LNCaP clone FGC (cell line): Measurements from ENCODE around the gene NHERF1.

ENCODE experiments used
- DNase-seq: peaks from one replicate; pipeline ENCODE4 v3.0.0-alpha.2; 2011; ENCODE audit warnings: low read depth
- H3K4me3 ChIP-seq: 2 replicates; pipeline ENCODE4 v1.5.1; 2011; ENCODE audit warnings: mild to moderate bottlenecking, low read depth, low read length, control low read depth
- TF ChIP-seq, protein P1 (sequence below): IDR thresholded peaks from 2 replicates; pipeline ENCODE4 v1.5.1; 2012; ENCODE audit warnings: mild to moderate bottlenecking; ENCODE audit not compliant: control insufficient read depth, insufficient read depth; ENCODE audit errors: extremely low read depth

Gene NHERF1

DNA sequence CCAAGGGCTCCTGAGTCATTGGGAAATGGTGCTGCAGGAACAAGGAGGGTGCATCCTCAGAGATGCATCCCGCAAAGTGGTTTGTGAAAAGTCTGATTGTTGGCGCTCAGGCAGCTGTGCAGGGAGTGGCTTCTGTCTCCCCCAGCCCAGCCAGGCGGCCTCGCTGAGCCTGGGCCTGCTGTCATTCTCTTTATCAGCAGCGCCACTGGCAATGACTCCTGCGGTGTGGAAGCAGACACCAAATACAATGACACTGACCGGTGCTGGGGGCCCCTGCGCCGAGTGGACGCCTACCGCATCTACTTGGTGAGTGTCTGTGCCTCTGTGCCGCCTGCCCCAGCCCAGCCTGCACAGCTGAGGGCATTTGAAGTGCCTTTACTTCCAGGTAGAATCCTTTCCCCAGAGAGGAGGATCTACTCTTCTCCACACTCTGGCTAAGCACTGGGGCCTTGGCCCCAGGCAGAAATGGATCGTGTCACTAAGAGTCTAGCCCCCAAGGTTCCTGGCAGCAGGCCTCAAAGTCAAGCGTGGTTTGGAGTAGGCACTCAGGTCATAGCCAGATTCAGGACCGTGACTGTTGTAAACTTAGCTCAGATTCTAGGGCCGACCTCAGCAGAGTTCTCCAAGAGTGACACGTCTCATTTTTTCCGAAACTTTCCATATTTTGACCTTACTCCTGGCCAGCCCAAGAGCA lies 47.0 kb downstream of the NHERF1 start:
- DNase-seq: no peak
- TF ChIP-seq, protein P1, sequence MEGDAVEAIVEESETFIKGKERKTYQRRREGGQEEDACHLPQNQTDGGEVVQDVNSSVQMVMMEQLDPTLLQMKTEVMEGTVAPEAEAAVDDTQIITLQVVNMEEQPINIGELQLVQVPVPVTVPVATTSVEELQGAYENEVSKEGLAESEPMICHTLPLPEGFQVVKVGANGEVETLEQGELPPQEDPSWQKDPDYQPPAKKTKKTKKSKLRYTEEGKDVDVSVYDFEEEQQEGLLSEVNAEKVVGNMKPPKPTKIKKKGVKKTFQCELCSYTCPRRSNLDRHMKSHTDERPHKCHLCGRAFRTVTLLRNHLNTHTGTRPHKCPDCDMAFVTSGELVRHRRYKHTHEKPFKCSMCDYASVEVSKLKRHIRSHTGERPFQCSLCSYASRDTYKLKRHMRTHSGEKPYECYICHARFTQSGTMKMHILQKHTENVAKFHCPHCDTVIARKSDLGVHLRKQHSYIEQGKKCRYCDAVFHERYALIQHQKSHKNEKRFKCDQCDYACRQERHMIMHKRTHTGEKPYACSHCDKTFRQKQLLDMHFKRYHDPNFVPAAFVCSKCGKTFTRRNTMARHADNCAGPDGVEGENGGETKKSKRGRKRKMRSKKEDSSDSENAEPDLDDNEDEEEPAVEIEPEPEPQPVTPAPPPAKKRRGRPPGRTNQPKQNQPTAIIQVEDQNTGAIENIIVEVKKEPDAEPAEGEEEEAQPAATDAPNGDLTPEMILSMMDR: no peak
- no peak overlapping the region for H3K4me3 ChIP-seq

DNA sequence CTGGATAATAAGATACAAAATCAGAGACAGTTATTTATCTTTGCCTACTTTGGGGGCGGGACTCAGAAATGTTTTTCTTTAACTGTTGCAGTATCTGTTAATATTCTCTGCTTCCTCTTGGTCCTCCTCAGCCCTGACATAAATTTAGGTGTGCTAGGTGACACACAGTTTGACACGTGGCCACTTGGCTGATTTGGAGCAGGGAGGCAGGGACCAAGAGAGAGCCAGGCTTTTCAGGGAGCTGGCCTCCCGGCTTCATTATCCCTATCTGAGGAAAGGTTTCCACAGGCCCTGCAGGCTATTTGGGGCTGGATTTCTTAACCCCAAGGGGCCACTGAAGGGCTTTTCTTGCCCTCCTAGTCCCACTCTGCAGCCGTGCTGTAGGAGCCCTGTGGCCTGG lies 47.8 kb downstream of the NHERF1 start:
- TF ChIP-seq, protein P1: no peak
- no peak overlapping the region for H3K4me3 ChIP-seq
- no peak for DNase-seq

DNA sequence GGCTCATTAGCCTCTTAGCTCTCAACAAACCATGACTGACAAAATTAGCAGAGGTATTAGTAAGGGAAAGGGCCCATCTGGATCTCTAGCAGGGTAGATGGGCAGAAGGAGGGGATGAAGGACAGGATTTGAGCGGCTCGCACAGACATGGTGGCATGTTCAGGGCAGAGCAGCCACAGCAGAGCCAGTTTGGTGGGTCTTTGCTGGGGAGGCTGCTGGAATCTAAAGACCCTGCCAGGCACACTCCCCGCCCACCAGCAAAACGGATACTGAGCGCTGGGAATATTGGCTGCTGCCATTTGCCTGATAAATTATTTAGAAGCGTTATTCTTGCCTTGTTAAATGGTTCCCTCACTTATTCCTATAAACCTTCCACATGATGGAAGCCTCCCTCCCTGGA lies 48.4 kb downstream of the NHERF1 start:
- TF ChIP-seq, protein P1: no peak
- H3K4me3 ChIP-seq: no peak overlapping the region
- DNase-seq: no peak

DNA sequence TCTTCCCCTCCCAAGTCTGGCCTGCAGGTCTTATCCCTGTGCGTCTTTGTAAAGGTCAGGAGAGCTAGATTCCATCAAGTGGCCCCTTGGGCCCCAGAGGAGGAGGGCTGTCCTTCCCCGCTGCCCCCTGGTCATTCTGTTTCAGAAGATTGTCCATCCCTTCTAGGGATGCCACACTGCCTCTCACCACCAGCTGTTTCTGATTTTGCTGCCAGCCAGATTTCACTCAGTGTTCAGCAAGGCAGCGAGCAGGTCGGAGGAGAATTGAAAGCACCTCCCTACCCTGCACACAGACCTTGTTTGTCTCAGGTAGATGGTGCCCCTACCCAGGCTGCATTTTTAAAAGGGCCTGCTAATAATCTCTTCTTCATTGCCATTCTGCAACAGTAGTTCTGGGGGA lies 49.4 kb downstream of the NHERF1 start:
- TF ChIP-seq, protein P1: no peak
- DNase-seq: no peak
- H3K4me3 ChIP-seq: no peak overlapping the region

DNA sequence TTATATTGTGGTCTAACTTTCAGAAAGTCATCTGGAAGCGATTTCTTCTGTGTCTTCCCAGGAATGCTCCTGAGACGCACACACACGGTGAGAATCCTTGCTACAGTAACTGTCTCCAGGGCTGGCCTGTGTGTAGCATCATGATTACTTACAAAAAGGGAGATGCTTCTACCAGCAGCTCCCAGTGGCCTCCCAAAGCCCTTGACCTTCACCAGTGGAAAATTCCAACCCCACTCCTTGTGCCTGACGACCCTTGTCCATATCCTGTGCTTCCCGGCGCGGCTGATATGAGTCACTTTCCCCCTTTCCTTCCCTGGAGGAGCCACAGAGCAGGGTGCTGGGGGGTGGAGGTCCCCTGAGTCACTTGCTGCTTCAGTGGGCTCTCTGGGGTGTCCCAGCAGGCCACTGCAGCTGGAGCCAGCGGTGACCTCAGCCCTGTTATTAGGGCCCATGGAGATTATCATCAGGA lies 49.8 kb downstream of the NHERF1 start:
- no peak overlapping the region for H3K4me3 ChIP-seq
- TF ChIP-seq, protein P1: no peak
- no peak for DNase-seq

DNA sequence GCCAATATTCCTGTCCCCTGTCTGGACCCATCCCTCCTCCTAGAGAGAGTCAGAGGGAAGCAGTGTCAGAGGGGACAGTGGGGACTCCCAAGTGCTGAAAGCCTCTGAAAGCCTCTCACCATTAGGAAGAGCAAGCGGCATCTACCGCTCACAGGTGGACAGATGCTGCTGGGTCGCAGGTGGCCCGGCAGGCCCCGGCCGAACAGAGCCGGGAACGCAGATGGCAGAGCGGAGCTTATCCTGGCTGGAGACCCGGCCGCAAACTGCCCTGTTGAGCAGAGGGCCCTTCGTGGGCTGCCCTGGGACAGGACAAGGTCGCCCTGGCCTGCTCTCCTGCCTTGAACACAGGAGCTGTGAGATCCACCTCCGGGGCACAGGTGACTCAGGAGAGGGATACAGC lies 50.7 kb downstream of the NHERF1 start:
- TF ChIP-seq, protein P1: no peak
- no peak overlapping the region for H3K4me3 ChIP-seq
- DNase-seq: no peak

DNA sequence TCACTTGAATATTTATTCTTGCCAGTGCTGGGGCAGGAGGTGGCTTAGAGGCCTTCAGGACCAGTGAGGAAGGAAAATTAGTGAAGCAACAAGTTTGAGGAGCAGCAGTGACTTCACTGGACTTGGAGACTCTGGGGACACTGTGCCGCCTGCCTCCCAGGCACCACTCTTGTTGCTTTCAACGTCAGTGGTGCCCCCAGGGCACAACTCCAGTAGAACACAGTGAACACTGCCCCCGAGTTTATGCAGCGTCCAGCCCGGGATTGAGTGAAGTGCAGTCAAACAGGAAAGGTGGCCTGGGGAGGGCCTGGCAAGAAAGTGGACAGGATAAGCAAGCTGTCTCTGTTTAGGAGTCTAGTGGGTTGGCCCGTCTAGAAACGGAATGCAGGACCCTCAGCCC lies 52.1 kb downstream of the NHERF1 start:
- no peak overlapping the region for H3K4me3 ChIP-seq
- DNase-seq: no peak
- TF ChIP-seq, protein P1: no peak
